ENCODE measurements around the gene PBXIP1.

DNA sequence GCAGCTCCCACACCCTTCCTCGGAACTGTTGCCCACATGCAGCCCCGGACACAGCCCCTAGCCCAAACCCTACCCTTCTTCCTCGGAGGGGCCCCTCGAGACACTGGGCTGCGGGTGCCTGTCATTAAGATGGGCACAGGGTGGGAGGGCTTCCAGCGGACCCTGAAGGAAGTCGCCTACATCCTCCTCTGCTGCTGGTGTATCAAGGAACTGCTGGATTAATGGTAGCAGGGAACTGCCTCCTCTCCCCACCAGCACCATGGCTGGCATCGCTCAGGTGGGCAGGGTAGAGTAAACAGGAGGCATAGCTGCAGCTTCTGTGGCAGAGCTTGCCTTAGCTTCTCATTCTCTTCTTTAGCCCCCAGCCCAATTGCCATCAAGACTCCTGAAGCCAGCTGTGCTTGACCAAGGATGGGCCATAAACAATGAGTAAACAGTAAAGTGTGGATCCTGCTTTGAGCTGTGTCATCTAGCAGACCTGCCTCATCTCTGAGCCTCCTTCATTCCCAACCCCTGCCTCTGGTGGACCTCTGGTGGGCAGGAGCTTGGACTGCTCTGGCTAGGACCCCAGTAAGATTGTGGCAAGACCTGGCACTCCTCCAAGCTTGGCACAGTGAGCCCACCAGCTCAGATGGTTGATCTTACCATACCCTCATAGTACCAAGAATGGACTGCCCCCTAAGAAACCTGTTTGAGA lies 37.8 kb upstream of the PBXIP1 start, which contains the start of gene LENEP:
- TF ChIP-seq, protein P1, sequence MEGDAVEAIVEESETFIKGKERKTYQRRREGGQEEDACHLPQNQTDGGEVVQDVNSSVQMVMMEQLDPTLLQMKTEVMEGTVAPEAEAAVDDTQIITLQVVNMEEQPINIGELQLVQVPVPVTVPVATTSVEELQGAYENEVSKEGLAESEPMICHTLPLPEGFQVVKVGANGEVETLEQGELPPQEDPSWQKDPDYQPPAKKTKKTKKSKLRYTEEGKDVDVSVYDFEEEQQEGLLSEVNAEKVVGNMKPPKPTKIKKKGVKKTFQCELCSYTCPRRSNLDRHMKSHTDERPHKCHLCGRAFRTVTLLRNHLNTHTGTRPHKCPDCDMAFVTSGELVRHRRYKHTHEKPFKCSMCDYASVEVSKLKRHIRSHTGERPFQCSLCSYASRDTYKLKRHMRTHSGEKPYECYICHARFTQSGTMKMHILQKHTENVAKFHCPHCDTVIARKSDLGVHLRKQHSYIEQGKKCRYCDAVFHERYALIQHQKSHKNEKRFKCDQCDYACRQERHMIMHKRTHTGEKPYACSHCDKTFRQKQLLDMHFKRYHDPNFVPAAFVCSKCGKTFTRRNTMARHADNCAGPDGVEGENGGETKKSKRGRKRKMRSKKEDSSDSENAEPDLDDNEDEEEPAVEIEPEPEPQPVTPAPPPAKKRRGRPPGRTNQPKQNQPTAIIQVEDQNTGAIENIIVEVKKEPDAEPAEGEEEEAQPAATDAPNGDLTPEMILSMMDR (IDR thresholded peaks at IDR 0.05; ENCODE audit: borderline replicate concordance, extremely low read depth, low read length, poor library complexity, severe bottlenecking) = no peak
- TF ChIP-seq EZH2 (IDR thresholded peaks at IDR 0.05; ENCODE audit: borderline replicate concordance, low read depth, low read length, severe bottlenecking) = no peak

All from DND-41 (cell line).